ENCODE data around the gene GATA5.

The GATA5 gene

DNA sequence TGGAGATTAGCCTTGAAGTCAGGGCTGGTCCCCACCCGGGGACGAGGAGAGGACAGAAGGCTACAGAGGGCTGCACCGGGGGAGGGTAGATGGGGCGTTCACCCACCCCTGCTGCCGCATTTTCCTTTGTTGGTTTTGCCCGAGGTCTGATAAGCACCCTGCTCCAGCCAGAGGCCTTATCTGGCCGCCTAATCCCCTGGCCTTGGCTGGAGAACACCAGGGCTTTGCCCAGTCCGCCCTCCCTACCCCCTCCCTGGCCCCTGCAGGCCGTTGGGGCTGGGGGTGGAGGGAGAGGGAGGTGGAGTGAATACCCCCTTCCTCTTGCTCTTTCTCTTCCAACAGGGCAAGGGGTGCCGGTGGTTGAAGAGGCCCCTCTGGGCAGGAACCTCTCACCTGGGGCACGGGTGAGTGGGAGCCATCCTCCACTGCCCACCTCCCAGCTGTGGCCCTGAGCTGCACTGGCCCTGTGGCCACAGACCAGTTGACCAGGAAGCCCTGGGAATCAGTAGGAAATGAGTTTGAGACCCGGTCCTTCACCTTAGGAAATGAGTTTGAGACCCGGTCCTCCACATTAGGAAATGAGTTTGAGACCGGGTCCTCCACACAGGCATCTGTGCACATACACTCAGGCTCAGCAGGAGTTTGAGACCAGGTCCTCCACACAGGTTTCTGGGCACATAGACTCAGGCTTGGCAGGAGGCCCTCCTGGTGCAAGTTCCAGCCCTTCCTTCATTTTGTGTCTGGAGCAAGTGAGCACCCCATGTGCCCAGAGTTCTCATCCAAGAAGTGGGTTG, 12.0 kb upstream of the GATA5 start:
- no peak for DNase-seq (ENCODE audit: low read depth)

DNA sequence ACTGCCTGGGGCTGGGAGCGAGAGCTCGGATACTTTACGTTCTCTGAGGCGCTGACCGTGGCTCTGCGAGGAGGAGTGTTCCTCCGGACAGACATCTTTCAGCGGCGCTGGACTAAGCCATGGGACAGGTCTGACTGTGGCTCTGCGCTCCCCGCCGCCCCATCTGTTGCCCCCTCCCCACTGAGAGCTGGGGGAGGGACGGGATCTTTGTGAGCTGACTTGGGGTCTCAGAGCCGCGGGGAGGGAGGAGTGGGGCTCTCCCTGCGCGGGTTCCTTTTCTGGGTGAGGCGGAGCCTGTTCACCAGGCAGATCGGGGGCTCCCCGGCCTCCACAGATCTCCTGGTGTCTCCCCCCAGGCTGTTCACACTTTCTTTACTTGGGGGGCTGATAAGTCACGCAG, 11.3 kb upstream of the GATA5 start:
- DNase-seq (ENCODE audit: low read depth), result no peak

DNA sequence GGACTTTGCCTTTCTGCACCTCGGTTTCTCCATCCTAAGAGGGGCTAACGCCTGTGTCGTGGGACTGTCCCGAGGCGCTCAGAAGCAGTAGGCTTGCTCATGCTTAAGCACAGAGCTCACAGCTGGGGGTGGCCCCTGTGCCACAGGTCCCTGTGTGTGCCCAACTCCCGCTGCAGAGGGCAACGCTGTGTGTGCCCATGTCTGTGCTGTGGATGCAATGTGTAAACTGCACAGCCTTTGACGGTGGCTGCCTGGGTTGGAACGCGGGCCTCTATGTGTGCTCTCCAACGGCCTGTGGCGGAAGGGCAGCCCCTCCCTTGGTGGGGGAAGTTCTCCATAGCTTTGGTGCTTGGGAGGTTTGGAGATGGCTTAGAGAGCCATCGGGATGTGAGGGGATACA, 10.7 kb upstream of the GATA5 start:
- DNase-seq (ENCODE audit: low read depth), result no peak

DNA sequence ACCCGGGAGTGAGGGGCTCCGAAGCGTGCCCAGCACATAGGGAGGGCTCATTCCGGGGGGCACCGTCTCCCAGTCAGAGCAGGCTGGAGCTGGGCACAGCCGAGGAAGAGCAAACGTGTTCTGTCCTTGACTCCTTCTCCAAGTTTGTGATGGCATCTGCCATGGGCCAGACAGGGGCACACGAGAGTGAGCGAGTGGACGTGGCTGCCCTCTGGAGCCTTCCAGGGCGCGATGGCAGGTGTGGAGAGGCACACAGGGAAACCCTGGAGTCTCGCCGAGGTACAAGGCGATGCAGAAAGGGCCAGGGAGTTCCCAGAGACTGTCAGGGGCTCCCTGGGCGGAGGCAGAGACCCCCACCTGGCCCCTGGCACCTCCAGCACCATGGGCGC, 9.9 kb upstream of the GATA5 start:
- DNase-seq (ENCODE audit: low read depth), result no peak

DNA sequence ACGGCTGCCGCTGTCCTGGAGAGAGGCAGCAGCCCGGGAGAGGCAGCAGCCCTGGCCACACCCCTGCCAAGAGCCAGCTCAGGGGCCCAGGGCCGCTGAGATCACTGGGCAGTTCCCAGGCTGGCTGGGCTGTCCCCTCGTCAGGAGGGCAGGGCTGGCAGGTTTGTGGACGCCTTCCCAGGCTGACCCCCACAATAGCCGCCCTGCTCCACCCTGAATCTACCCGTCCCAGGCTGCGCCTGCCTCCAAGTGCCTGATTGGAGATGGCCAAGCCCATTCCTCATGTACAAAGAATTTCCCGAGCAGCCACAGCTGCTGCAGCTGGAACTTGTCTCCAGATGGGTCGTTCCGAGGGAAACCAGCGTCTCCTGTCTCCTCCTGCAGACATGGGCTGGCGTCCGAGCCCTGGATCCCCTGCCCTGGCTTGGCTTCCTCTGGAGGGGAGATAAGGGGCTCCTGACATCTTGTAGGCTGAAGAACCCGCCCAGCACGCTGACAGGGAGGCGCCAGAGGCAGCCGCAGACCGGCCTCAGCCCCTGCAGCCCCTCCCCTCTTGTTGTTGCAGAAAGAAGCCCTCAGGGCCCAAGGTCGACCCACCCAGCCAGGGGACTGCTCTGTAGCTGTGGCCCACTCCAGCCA, 9.4 kb upstream of the GATA5 start:
- DNase-seq (ENCODE audit: low read depth), result no peak

- DNase-seq (ENCODE audit: low read depth), result no peak
These were observed 8.7 kb upstream of the GATA5 start for GRCh38 chr20:62484478-62484877.

- no peak for DNase-seq (ENCODE audit: low read depth)
These were observed 8.0 kb upstream of the GATA5 start for GRCh38 chr20:62483613-62484458.

DNA sequence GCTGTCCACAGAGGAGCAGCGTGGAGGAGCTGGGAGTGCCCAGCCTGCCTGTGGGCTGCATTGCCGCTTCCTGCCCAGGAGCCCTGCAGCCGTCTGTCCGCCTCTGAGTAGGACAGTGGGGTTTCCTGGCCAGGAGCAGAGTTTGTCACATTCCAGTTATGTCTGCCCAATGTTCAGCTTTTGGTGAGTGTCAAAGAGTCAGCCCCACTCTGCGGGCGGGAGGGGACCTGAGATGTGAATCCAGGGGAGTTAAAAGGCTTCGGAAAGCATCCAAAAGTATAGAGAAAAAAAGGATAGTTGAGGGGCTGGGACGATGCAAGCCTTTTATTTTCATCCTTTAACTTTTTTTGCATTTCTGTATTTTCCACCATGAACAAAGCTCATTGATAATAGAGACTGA, 7.2 kb upstream of the GATA5 start:
- no peak for DNase-seq (ENCODE audit: low read depth)

DNA sequence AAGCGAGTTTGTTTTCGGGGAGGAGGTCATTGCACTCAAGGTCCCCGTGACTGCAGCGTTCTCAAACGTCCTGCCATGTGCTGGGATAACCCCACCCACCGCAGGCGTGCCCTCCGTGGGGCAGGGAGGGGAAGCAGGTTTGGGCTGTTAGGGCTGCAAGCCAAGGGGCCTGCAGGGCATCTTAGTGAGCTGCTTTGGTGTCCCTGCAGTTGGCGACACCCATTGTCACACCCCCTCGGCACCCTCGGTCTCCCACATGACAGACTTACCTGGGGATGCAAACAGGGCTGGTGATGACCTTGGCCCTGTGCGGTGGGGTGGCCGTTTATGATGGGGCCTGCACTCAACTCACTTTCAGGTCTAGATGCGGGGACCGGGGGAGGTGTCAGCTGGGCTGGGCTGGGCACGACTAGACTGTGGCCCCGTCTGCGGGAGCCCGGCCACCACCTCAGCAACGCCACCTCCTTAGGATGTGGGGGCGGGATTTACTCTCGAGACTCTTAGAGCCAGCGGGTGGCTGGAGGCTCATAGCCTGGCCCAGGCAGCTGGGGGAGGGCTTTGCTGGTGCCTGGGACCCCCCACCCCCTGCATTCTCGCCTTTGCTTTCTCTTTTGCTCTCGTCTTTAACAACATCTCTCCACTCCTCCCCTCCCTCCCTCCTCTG, 6.5 kb upstream of the GATA5 start:
- no peak for DNase-seq (ENCODE audit: low read depth)

- no peak for DNase-seq (ENCODE audit: low read depth)
These were observed 5.8 kb upstream of the GATA5 start for GRCh38 chr20:62481425-62482145.

- no peak for DNase-seq (ENCODE audit: low read depth)
These were observed 4.5 kb upstream of the GATA5 start for GRCh38 chr20:62480318-62480717.

GRCh38 chr20:62479656-62480055, 3.9 kb upstream of the GATA5 start:
- DNase-seq (ENCODE audit: low read depth), result no peak

DNA sequence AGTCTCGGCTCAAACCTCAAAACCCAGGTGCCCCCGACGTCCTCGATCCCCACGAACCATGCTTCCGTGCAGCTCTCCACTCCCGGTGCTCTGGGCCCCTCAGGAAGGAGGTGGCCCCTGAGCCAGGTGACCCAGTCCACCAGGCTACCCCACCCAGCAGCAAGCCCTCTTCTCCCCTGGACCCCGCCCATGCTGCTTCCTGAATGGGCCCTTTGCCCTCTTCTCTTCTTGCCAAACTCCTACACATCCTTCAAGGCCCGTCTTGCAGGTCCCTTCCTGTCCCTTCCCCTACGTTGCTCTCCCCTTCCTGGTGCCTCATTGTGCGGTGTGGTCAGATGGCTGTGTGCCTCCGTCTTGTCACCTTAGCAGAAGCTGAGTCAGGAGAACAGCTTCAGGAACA, 3.4 kb upstream of the GATA5 start:
- no peak for DNase-seq (ENCODE audit: low read depth)

GRCh38 chr20:62477669-62478455, 2.1 kb upstream of the GATA5 start:
- DNase-seq (ENCODE audit: low read depth), result no peak

- DNase-seq (ENCODE audit: low read depth), result no peak
These were observed 452 bp upstream of the GATA5 start for GRCh38 chr20:62476056-62476838.

DNA sequence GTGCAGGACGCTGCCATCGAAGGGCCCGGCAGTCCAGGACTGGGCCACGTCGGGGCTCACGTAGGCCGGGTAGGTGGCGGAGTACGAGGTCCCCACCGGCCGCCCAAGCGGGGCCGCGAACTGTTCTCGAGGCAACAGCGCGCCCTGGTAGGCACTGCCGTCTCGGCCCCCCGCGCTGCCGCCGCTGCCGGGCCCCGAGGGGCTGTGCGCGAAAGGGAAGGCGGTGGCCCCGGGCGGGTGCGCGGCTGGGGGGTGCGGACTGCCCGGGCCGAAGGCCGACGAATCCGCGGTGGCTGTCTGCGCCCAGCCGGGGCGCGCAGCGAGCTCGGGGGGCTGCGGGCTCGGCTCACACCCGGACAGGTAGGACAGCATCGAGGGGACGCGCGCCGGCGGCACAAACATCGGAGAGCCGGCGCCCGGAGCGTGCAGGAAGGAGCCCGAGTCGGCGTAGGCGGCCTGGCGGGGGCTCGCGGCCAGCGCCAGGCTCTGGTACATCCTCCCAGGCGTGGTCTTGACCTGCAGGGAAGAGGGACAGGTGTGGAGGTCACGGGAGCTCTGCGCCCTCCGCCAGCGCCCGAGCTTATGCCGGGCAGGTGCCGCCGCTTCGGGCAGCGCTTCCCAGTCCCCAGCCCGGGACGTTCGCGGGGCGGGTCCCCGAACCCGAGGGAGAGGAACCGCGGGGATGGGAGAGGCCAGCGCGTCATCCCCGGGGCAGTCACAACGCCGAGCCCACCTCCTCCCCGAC, 596 bp downstream of the GATA5 start:
- DNase-seq (ENCODE audit: low read depth), result no peak

GRCh38 chr20:62474604-62475026, 1.2 kb downstream of the GATA5 start:
- DNase-seq (ENCODE audit: low read depth), result no peak

DNA sequence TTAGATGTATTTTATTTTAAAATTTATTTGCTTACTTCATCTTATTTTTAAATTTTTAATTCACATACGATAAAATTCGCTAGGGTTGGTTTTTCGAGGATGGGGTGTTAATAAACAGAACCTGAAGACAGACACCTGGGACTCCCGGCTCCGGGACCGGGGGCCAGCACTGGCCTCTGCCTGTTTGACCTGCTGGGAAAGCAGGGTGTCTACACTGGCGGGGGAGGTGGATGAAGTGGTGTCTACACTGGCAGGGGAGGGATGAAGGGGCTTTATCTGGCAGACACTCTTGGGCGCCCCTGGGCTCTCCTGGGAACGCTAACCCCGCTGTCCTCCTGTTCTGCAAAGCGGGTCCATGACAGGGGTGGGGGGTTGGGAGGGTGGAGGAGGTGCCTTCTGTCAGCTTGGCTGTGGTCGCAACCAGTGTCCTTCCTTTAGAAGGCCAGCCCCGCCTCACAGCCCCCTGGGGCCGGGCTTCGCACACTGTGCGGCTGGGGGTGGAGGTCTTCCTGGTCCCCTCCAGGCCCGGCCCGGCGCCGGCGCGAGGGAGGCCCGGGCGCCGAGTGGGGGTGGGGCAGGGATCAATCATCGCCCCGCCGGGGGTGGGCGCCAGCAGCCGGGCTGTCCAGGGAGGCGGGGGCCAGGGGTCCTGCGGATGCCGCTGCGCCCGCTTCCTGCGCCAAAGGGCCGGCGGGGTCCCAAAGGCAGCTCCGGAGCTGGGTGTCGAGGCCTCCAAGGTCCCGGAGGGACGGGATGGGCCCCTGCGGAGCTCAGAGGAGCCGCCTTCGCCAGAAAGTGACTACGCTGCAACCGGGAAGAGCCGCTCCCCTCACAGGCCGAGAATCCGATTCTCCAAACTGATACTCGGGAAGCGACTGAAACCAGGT, 1.8 kb downstream of the GATA5 start:
- no peak for DNase-seq (ENCODE audit: low read depth)

Measured in GM04503 (cell line).